Upper lobe of left lung (tissue), 4 donors: Measurements from ENCODE around the gene PPM1F.

Experiments used
- CTCF ChIP-seq, 6 experiments: fragments of 450-650 bp in 4 of 6; fragments of 200-600 bp in 2 of 6; sonication (generic) in 2 of 6; IDR thresholded peaks; one replicate each; pipeline ENCODE4 v1.5.1; 2016 to 2019; ENCODE audit warnings: antibody characterized with exemption in 6 of 6
- EP300 ChIP-seq, 4 donors: sonication (generic); formaldehyde crosslinking; IDR thresholded peaks; one replicate each; pipeline ENCODE4 v1.5.1; 2017; ENCODE audit warnings: antibody characterized with exemption in 4 of 4, control low read depth in 2 of 4
- POLR2A ChIP-seq, 4 donors: fragments of 450-650 bp; IDR thresholded peaks; one replicate each; pipeline ENCODE4 v1.5.1; 2016 to 2017; ENCODE audit warnings: antibody characterized with exemption in 4 of 4, mild to moderate bottlenecking in 2 of 4

GRCh38 chr22:21975273-21975672 lies 22.6 kb upstream of the PPM1F start:
- no peak for TF ChIP-seq CTCF (IDR thresholded peaks at IDR 0.05)
- TF ChIP-seq EP300 (IDR thresholded peaks at IDR 0.05), result no peak
- no peak for TF ChIP-seq POLR2A (IDR thresholded peaks at IDR 0.05)
